Neural progenitor cell (in vitro differentiated cells): Measurements from ENCODE around the gene HLA-C.
"Not testable (repeated sequence)": the region's sequence is repeated elsewhere in the genome, so short reads cannot be mapped to it uniquely, and the experiment has no call there.

Source experiments
- EZH2 ChIP-seq: fragments of 200-600 bp; sonication (generic); IDR thresholded peaks from 2 replicates; pipeline ENCODE4 v1.6.1; 2017; ENCODE audit warnings: antibody characterized with exemption, mild to moderate bottlenecking, moderate library complexity
- EZH2phosphoT487 ChIP-seq: fragments of 200-600 bp; sonication (generic); IDR thresholded peaks from 2 replicates; pipeline ENCODE4 v1.6.1; 2017; ENCODE audit warnings: antibody characterized with exemption
- TF ChIP-seq, protein P1 (sequence below): fragments of 200-600 bp; sonication (generic); IDR thresholded peaks from 2 replicates; pipeline ENCODE4 v1.5.1; 2017; ENCODE audit warnings: antibody characterized with exemption, mild to moderate bottlenecking

GRCh38 chr6:31234101-31234500, 37.8 kb downstream of the HLA-C start:
- TF ChIP-seq, protein P1, sequence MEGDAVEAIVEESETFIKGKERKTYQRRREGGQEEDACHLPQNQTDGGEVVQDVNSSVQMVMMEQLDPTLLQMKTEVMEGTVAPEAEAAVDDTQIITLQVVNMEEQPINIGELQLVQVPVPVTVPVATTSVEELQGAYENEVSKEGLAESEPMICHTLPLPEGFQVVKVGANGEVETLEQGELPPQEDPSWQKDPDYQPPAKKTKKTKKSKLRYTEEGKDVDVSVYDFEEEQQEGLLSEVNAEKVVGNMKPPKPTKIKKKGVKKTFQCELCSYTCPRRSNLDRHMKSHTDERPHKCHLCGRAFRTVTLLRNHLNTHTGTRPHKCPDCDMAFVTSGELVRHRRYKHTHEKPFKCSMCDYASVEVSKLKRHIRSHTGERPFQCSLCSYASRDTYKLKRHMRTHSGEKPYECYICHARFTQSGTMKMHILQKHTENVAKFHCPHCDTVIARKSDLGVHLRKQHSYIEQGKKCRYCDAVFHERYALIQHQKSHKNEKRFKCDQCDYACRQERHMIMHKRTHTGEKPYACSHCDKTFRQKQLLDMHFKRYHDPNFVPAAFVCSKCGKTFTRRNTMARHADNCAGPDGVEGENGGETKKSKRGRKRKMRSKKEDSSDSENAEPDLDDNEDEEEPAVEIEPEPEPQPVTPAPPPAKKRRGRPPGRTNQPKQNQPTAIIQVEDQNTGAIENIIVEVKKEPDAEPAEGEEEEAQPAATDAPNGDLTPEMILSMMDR: not testable (repeated sequence)
- not testable (repeated sequence) for TF ChIP-seq EZH2, EZH2phosphoT487
